HepG2 (cell line): Measurements from ENCODE around the gene CAVIN1. TPM values are rescaled to one million over a fixed set of nuclear protein-coding genes. Genes with fewer than 3 reads are reported as not detected.

ENCODE experiments used
- CEBPB ChIP-seq: IDR thresholded peaks from 2 replicates; pipeline ENCODE4 v1.6.1; 2011; ENCODE audit warnings: low read depth, low read length, improper control_type of control experiment, borderline replicate concordance
- DMTF1 ChIP-seq: sonication (generic); formaldehyde crosslinking; IDR thresholded peaks from 2 replicates; pipeline ENCODE4 v1.4.0; 2020; ENCODE audit warnings: mild to moderate bottlenecking, missing genetic modification reagents
- GPBP1L1 ChIP-seq: sonication (generic); formaldehyde crosslinking; IDR thresholded peaks from 2 replicates; pipeline ENCODE4 v1.5.0; 2020; ENCODE audit warnings: mild to moderate bottlenecking, missing genetic modification reagents
- GZF1 ChIP-seq: sonication (generic); formaldehyde crosslinking; IDR thresholded peaks from 2 replicates; pipeline ENCODE4 v1.5.1; 2020; ENCODE audit warnings: mild to moderate bottlenecking, missing genetic modification reagents
- MYPOP ChIP-seq: sonication (generic); formaldehyde crosslinking; IDR thresholded peaks from 2 replicates; pipeline ENCODE4 v1.8.1; 2023; ENCODE audit warnings: mild to moderate bottlenecking, moderate library complexity, missing genetic modification reagents
- NCOA5 ChIP-seq: sonication (generic); formaldehyde crosslinking; IDR thresholded peaks from 2 replicates; pipeline ENCODE4 v1.4.0; 2020; ENCODE audit warnings: missing genetic modification reagents
- NFATC3 ChIP-seq: sonication (generic); formaldehyde crosslinking; IDR thresholded peaks from 2 replicates; pipeline ENCODE4 v1.5.1; 2020; ENCODE audit warnings: mild to moderate bottlenecking, missing genetic modification reagents
- NR1H2 ChIP-seq: sonication (generic); formaldehyde crosslinking; IDR thresholded peaks from 2 replicates; pipeline ENCODE4 v1.8.1; 2022; ENCODE audit warnings: low read depth, missing genetic modification reagents, borderline replicate concordance
- NRL ChIP-seq: sonication (generic); formaldehyde crosslinking; IDR thresholded peaks from 2 replicates; pipeline ENCODE4 v1.5.0; 2020; ENCODE audit warnings: missing genetic modification reagents, mild to moderate bottlenecking, moderate library complexity, borderline replicate concordance
- POLR2A ChIP-seq, 2 experiments: IDR thresholded peaks; 2 replicates each; pipeline ENCODE4 v1.6.1; 2011; ENCODE audit warnings: low read depth in 2 of 2, low read length in 2 of 2, mild to moderate bottlenecking in 1 of 2, moderate library complexity in 1 of 2; ENCODE audit not compliant: insufficient read depth in 1 of 2
- RCOR2 ChIP-seq: IDR thresholded peaks from 2 replicates; pipeline ENCODE4 v1.6.1; 2016; ENCODE audit warnings: missing biosample characterization, missing genetic modification reagents
- SALL1 ChIP-seq: sonication (generic); formaldehyde crosslinking; IDR thresholded peaks from 2 replicates; pipeline ENCODE4 v1.8.0; 2022; ENCODE audit warnings: mild to moderate bottlenecking, missing genetic modification reagents
- SALL2 ChIP-seq: sonication (generic); formaldehyde crosslinking; IDR thresholded peaks from 2 replicates; pipeline ENCODE4 v1.8.1; 2023; ENCODE audit warnings: mild to moderate bottlenecking, missing genetic modification reagents, inconsistent platforms
- SNAI1 ChIP-seq: sonication (generic); formaldehyde crosslinking; IDR thresholded peaks from 2 replicates; pipeline ENCODE4 v1.5.0; 2020; ENCODE audit warnings: mild to moderate bottlenecking, missing genetic modification reagents, borderline replicate concordance
- SP1 ChIP-seq, 2 experiments: fragments of 450-650 bp in 1 of 2; sonication (generic) in 1 of 2; formaldehyde crosslinking in 1 of 2; IDR thresholded peaks; 2 replicates each; pipeline versions ENCODE4 v1.4.0 to v1.6.1; 2016 to 2020; ENCODE audit warnings: missing genetic modification reagents in 1 of 2
- SP4 ChIP-seq: sonication (generic); formaldehyde crosslinking; IDR thresholded peaks from 2 replicates; pipeline ENCODE4 v1.8.1; 2023; ENCODE audit warnings: mild to moderate bottlenecking, missing genetic modification reagents
- SUZ12 ChIP-seq: fragments of 150-350 bp; IDR thresholded peaks from 2 replicates; pipeline ENCODE4 v1.6.1; 2014; ENCODE audit warnings: low read depth, low read length
- TIGD3 ChIP-seq: sonication (generic); formaldehyde crosslinking; IDR thresholded peaks from 2 replicates; pipeline ENCODE4 v1.5.1; 2020; ENCODE audit warnings: mild to moderate bottlenecking, missing genetic modification reagents, borderline replicate concordance
- ZBTB21 ChIP-seq: sonication (generic); formaldehyde crosslinking; IDR thresholded peaks from 2 replicates; pipeline ENCODE4 v1.4.0; 2020; ENCODE audit warnings: missing genetic modification reagents
- ZFY ChIP-seq: sonication (generic); formaldehyde crosslinking; IDR thresholded peaks from 2 replicates; pipeline ENCODE4 v1.4.0; 2020; ENCODE audit warnings: missing genetic modification reagents
- ZNF225 ChIP-seq: sonication (generic); formaldehyde crosslinking; IDR thresholded peaks from 2 replicates; pipeline ENCODE4 v1.4.0; 2020; ENCODE audit warnings: mild to moderate bottlenecking, missing genetic modification reagents
- ZNF317 ChIP-seq: sonication (generic); formaldehyde crosslinking; IDR thresholded peaks from 2 replicates; pipeline ENCODE4 v1.5.0; 2020; ENCODE audit warnings: mild to moderate bottlenecking, missing genetic modification reagents
- ZNF432 ChIP-seq: sonication (generic); formaldehyde crosslinking; IDR thresholded peaks from 2 replicates; pipeline ENCODE4 v1.5.0; 2020; ENCODE audit warnings: missing genetic modification reagents, mild to moderate bottlenecking, borderline replicate concordance
- ZNF768 ChIP-seq: sonication (generic); formaldehyde crosslinking; IDR thresholded peaks from 2 replicates; pipeline ENCODE4 v1.4.0; 2020; ENCODE audit warnings: missing genetic modification reagents
- ZSCAN12 ChIP-seq: sonication (generic); formaldehyde crosslinking; IDR thresholded peaks from 2 replicates; pipeline ENCODE4 v1.9.0; 2021; ENCODE audit warnings: mild to moderate bottlenecking, missing genetic modification reagents
- polyA plus RNA-seq, 8 experiments: library from polyadenylated mRNA; depleted of rRNA in 3 of 8; stranded (reverse) in 7 of 8; unstranded in 1 of 8; fragments of >200 nt; fragmentation: Illumina TruSeq in 4 of 8; extraction: Trizol in 4 of 8; gene quantifications; 2 replicates each; pipeline versions ENCODE4 v1.2.1 to v1.2.3, GENCODE V29; 2011 to 2016; ENCODE audit warnings: low read depth in 4 of 8, missing spikeins in 1 of 8, mixed read lengths in 1 of 8; ENCODE audit not compliant: insufficient read depth in 1 of 8
- total RNA-seq, 5 experiments: library from RNA; depleted of rRNA; stranded (reverse); fragments of >200 nt; fragmentation: Illumina TruSeq; extraction: Trizol; gene quantifications; 2 replicates each; pipeline ENCODE4 v1.2.3, GENCODE V29; 2016; ENCODE audit warnings: low read depth in 1 of 5

CAVIN1 gene
- total and polyA plus RNA-seq, 2 of the 13 experiments (the other 11 are each of a cell fraction or from before 2014, with no cell fraction given): 15.9 to 25.5 TPM

- no peak for TF ChIP-seq TIGD3 (CRISPR knock-in tag)
- TF ChIP-seq NFATC3 (CRISPR knock-in tag): no peak
- TF ChIP-seq GZF1 (CRISPR knock-in tag): no peak
- TF ChIP-seq ZBTB21 (CRISPR knock-in tag): no peak
- TF ChIP-seq SNAI1 (CRISPR knock-in tag): 0 out of 2 replicates have a peak, but pooled peaks have one; percentile 53
- TF ChIP-seq ZNF768: peak; percentile 56; the same call in 1 of the 2 replicates
- no peak for TF ChIP-seq DMTF1 (CRISPR knock-in tag)
- TF ChIP-seq SALL2: peak; percentile 90
- TF ChIP-seq NR1H2 (CRISPR knock-in tag): peak; percentile 6; the same call in 1 of the 2 replicates
- peak; percentile 95 for TF ChIP-seq MYPOP (CRISPR knock-in tag)
- TF ChIP-seq SP1 (IDR thresholded peaks at IDR 0.05): no peak
- peak; percentile 33; the same call in 1 of the 2 replicates for TF ChIP-seq SP1 (CRISPR knock-in tag; IDR thresholded peaks at IDR 0.05)
- no peak for TF ChIP-seq GPBP1L1
- peak; percentile 79; the same call in 1 of the 2 replicates for TF ChIP-seq ZSCAN12
- peak; percentile 78 for TF ChIP-seq ZFY (CRISPR knock-in tag)
- no peak for TF ChIP-seq ZNF432
- TF ChIP-seq SP4 (CRISPR knock-in tag): peak; percentile 24; the same call in 1 of the 2 replicates
- peak; percentile 38; the same call in 1 of the 2 replicates for TF ChIP-seq SALL1 (CRISPR knock-in tag)
- peak; percentile 90 to 94 for TF ChIP-seq POLR2A (IDR thresholded peaks at IDR 0.05; ENCODE audit: insufficient read depth in 1 of 2, low read depth in 2 of 2, low read length in 2 of 2)
- TF ChIP-seq SUZ12: no peak
- TF ChIP-seq NCOA5: no peak
- peak; percentile 91 for TF ChIP-seq NRL (CRISPR knock-in tag)
- peak; percentile 59; the same call in 1 of the 2 replicates for TF ChIP-seq ZNF225 (CRISPR knock-in tag)
- peak; percentile 81 for TF ChIP-seq ZNF317 (CRISPR knock-in tag)
- TF ChIP-seq CEBPB: no peak
- TF ChIP-seq RCOR2 (CRISPR knock-in tag): peak; percentile 20; the same call in 1 of the 2 replicates
These were observed at the start of gene CAVIN1 (continued) for GRCh38 chr17:42422958-42423712.
